ENCODE measurements around the gene LILRA5.
"Not testable (repeated sequence)": the region's sequence is repeated elsewhere in the genome, so short reads cannot be mapped to it uniquely, and the experiment has no call there.

Gene LILRA5

GRCh38 chr19:54312436-54313377 lies at the start of gene LILRA5:
Gene LILRA5, minus strand, starts transcription at chr19:54313166. Its CDS starts 147 bp downstream, at chr19:54313019.
- DNase-seq (ENCODE audit: low read depth in 1 of 2, low spot score in 1 of 2): no peak

GRCh38 chr19:54361680-54362422 lies 48.9 kb upstream of the LILRA5 start:
- not testable (repeated sequence) for DNase-seq (ENCODE audit: low read depth in 1 of 2, low spot score in 1 of 2)

GRCh38 chr19:54359149-54359820 lies 46.3 kb upstream of the LILRA5 start:
- peak; percentile 44 to 65 for DNase-seq (ENCODE audit: low read depth in 1 of 2, low spot score in 1 of 2)

GRCh38 chr19:54357381-54357780 lies 44.4 kb upstream of the LILRA5 start:
- DNase-seq (ENCODE audit: low read depth in 1 of 2, low spot score in 1 of 2): no peak

- DNase-seq (ENCODE audit: low read depth in 1 of 2, low spot score in 1 of 2): no peak
These were observed 43.6 kb upstream of the LILRA5 start for GRCh38 chr19:54356444-54357056.

GRCh38 chr19:54355675-54356074 lies 42.7 kb upstream of the LILRA5 start:
- no peak for DNase-seq (ENCODE audit: low read depth in 1 of 2, low spot score in 1 of 2)

- no peak for DNase-seq (ENCODE audit: low read depth in 1 of 2, low spot score in 1 of 2)
These were observed 41.8 kb upstream of the LILRA5 start for GRCh38 chr19:54354761-54355160.

GRCh38 chr19:54352546-54352945 lies 39.6 kb upstream of the LILRA5 start:
- DNase-seq (ENCODE audit: low read depth in 1 of 2, low spot score in 1 of 2): no peak

- no peak for DNase-seq (ENCODE audit: low read depth in 1 of 2, low spot score in 1 of 2)
These were observed 39.1 kb upstream of the LILRA5 start for GRCh38 chr19:54352041-54352440.

- no peak for DNase-seq (ENCODE audit: low read depth in 1 of 2, low spot score in 1 of 2)
These were observed 38.5 kb upstream of the LILRA5 start for GRCh38 chr19:54351474-54351873.

GRCh38 chr19:54345938-54346386 lies 33.0 kb upstream of the LILRA5 start:
- DNase-seq (ENCODE audit: low read depth in 1 of 2, low spot score in 1 of 2): no peak

- DNase-seq (ENCODE audit: low read depth in 1 of 2, low spot score in 1 of 2): no peak
These were observed 30.9 kb upstream of the LILRA5 start for GRCh38 chr19:54343868-54344267.

- DNase-seq (ENCODE audit: low read depth in 1 of 2, low spot score in 1 of 2): no peak
These were observed 28.3 kb upstream of the LILRA5 start for GRCh38 chr19:54341295-54341694.

GRCh38 chr19:54339646-54340358 lies 26.8 kb upstream of the LILRA5 start:
- DNase-seq (ENCODE audit: low read depth in 1 of 2, low spot score in 1 of 2): no peak

GRCh38 chr19:54338521-54338920 lies 25.6 kb upstream of the LILRA5 start:
- no peak for DNase-seq (ENCODE audit: low read depth in 1 of 2, low spot score in 1 of 2)

- no peak for DNase-seq (ENCODE audit: low read depth in 1 of 2, low spot score in 1 of 2)
These were observed 24.9 kb upstream of the LILRA5 start for GRCh38 chr19:54337858-54338230.

- DNase-seq (ENCODE audit: low read depth in 1 of 2, low spot score in 1 of 2): no peak
These were observed 24.2 kb upstream of the LILRA5 start for GRCh38 chr19:54336893-54337857.

- no peak for DNase-seq (ENCODE audit: low read depth in 1 of 2, low spot score in 1 of 2)
These were observed 23.3 kb upstream of the LILRA5 start for GRCh38 chr19:54335979-54336892.

Data from stimulated activated CD4-positive, alpha-beta T cell treated with anti-CD3 and anti-CD28 coated beads, Interleukin-15, amount 100 ng/mL, for 1 hour (primary cell).